Panc1 (cell line): ENCODE measurements around the gene BAHCC1. TPM values are rescaled to one million over a fixed set of nuclear protein-coding genes. Genes with fewer than 3 reads are reported as not detected.
"Not testable (repeated sequence)": the region's sequence is repeated elsewhere in the genome, so short reads cannot be mapped to it uniquely, and the experiment has no call there.

Source experiments
- ATAC-seq: fragments of 200-7000 bp; cut with Tn5 transposase; 2 replicates; pipeline ENCODE4 v1.9.1; 2020; ENCODE audit warnings: mild to moderate bottlenecking, moderate library complexity
- BruUV-seq: library from RNA; stranded (reverse); fragments of 400-500 nt; replicated peaks from 2 replicates; lab custom pipeline; 2021; lab: Mats Ljungman, UMichigan
- CTCF ChIA-PET: fragments of 300-600 bp; sonication (Branson Sonifier 250); formaldehyde crosslinking; loops from one replicate; lab custom pipeline; 2022; ENCODE audit warnings: antibody characterized with exemption; lab: Charles Lee
- POLR2A ChIA-PET: fragments of 300-600 bp; sonication (Branson Sonifier 250); formaldehyde crosslinking; loops from one replicate; lab custom pipeline; 2022; ENCODE audit warnings: antibody characterized with exemption; lab: Charles Lee
- DNase-seq: peaks from one replicate; pipeline ENCODE4 v3.0.0-alpha.2; 2010; ENCODE audit warnings: low read depth, low spot score
- H3K27ac ChIP-seq: 2 replicates; pipeline ENCODE4 v1.5.1; 2011; ENCODE audit warnings: mild to moderate bottlenecking, low read length, inconsistent platforms
- H3K27me3 ChIP-seq: fragments of 200-500 bp; sonication (Bioruptor generic); 2 replicates; pipeline ENCODE4 v1.6.0; 2014; ENCODE audit warnings: low read length, inconsistent platforms; ENCODE audit not compliant: control insufficient read depth, insufficient read depth
- H3K36me3 ChIP-seq: fragments of 200-500 bp; sonication (Bioruptor generic); 2 replicates; pipeline ENCODE4 v1.5.1; 2014; ENCODE audit warnings: inconsistent platforms, mild to moderate bottlenecking, low read length, moderate library complexity; ENCODE audit not compliant: control insufficient read depth, insufficient read depth
- H3K4me1 ChIP-seq: 2 replicates; pipeline ENCODE4 v1.5.1; 2011; ENCODE audit warnings: inconsistent platforms, mild to moderate bottlenecking, low read length, moderate library complexity; ENCODE audit not compliant: control insufficient read depth, insufficient read depth
- H3K4me3 ChIP-seq, 2 experiments: 2 replicates each; pipeline ENCODE4 v1.5.1; 2011 to 2012; ENCODE audit warnings: low read depth in 2 of 2, low read length in 2 of 2, mild to moderate bottlenecking in 2 of 2, inconsistent platforms in 1 of 2, moderate library complexity in 1 of 2
- H3K9me3 ChIP-seq: fragments of 200-500 bp; sonication (Bioruptor generic); 2 replicates; pipeline ENCODE4 v1.5.1; 2014; ENCODE audit warnings: low read depth, mild to moderate bottlenecking, inconsistent platforms, low read length, moderate library complexity; ENCODE audit not compliant: control insufficient read depth, insufficient read depth
- POLR2AphosphoS5 ChIP-seq: IDR thresholded peaks from 2 replicates; pipeline ENCODE4 v1.6.1; 2012; ENCODE audit warnings: mild to moderate bottlenecking, low read depth, low read length, moderate library complexity
- SIN3A ChIP-seq: IDR thresholded peaks from 2 replicates; pipeline ENCODE4 v1.6.1; 2012; ENCODE audit warnings: low read depth, mild to moderate bottlenecking, low read length, moderate library complexity, borderline replicate concordance; ENCODE audit not compliant: insufficient read depth
- TCF7L2 ChIP-seq: IDR thresholded peaks from 2 replicates; pipeline ENCODE4 v1.6.1; 2011; ENCODE audit warnings: mild to moderate bottlenecking, low read depth, low read length, inconsistent platforms
- in situ Hi-C: cut with HindIII; loops from 2 replicates; pipeline ENCODE4 v1.10.0; 2016; ENCODE audit warnings: low sequenced_read_pairs, low pct_unique_long_range_greater_than_20kb
- intact Hi-C: fragments of 100-400 bp; cut with micrococcal nuclease; formaldehyde crosslinking; loops from one replicate; pipeline ENCODE4 v1.10.0; 2022; ENCODE audit not compliant: unreplicated experiment
- total RNA-seq: library from RNA; stranded (reverse); gene quantifications from one replicate; pipeline ENCODE4 v1.2.1, GENCODE V29; 2021; ENCODE audit not compliant: unreplicated experiment
- TF ChIP-seq, protein P1 (sequence below), 2 experiments: IDR thresholded peaks; 2 replicates each; pipeline ENCODE4 v1.6.1; 2011 to 2012; ENCODE audit warnings: low read depth in 2 of 2, control low read depth in 1 of 2, low read length in 1 of 2, mild to moderate bottlenecking in 1 of 2, moderate library complexity in 1 of 2; ENCODE audit not compliant: insufficient read depth in 1 of 2
- TF ChIP-seq, protein P2 (sequence below): fragments of 450-650 bp; IDR thresholded peaks from 2 replicates; pipeline ENCODE4 v1.5.1; 2017; ENCODE audit warnings: mild to moderate bottlenecking

BAHCC1 gene
- total RNA-seq, 1 experiment from 2014 or later = 77.4 TPM

GRCh38 chr17:81423698-81424071 lies 28.4 kb downstream of the BAHCC1 start:
- ChIA-PET POLR2A (no interaction called here), CTCF (no interaction called here)
- no peak for TF ChIP-seq TCF7L2
- TF ChIP-seq SIN3A = no peak
- TF ChIP-seq, protein P1, sequence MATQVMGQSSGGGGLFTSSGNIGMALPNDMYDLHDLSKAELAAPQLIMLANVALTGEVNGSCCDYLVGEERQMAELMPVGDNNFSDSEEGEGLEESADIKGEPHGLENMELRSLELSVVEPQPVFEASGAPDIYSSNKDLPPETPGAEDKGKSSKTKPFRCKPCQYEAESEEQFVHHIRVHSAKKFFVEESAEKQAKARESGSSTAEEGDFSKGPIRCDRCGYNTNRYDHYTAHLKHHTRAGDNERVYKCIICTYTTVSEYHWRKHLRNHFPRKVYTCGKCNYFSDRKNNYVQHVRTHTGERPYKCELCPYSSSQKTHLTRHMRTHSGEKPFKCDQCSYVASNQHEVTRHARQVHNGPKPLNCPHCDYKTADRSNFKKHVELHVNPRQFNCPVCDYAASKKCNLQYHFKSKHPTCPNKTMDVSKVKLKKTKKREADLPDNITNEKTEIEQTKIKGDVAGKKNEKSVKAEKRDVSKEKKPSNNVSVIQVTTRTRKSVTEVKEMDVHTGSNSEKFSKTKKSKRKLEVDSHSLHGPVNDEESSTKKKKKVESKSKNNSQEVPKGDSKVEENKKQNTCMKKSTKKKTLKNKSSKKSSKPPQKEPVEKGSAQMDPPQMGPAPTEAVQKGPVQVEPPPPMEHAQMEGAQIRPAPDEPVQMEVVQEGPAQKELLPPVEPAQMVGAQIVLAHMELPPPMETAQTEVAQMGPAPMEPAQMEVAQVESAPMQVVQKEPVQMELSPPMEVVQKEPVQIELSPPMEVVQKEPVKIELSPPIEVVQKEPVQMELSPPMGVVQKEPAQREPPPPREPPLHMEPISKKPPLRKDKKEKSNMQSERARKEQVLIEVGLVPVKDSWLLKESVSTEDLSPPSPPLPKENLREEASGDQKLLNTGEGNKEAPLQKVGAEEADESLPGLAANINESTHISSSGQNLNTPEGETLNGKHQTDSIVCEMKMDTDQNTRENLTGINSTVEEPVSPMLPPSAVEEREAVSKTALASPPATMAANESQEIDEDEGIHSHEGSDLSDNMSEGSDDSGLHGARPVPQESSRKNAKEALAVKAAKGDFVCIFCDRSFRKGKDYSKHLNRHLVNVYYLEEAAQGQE (IDR thresholded peaks at IDR 0.05; ENCODE audit: insufficient read depth in 1 of 2, low read depth in 2 of 2, low read length in 1 of 2) = no peak
- no peak for TF ChIP-seq POLR2AphosphoS5
- TF ChIP-seq, protein P2, sequence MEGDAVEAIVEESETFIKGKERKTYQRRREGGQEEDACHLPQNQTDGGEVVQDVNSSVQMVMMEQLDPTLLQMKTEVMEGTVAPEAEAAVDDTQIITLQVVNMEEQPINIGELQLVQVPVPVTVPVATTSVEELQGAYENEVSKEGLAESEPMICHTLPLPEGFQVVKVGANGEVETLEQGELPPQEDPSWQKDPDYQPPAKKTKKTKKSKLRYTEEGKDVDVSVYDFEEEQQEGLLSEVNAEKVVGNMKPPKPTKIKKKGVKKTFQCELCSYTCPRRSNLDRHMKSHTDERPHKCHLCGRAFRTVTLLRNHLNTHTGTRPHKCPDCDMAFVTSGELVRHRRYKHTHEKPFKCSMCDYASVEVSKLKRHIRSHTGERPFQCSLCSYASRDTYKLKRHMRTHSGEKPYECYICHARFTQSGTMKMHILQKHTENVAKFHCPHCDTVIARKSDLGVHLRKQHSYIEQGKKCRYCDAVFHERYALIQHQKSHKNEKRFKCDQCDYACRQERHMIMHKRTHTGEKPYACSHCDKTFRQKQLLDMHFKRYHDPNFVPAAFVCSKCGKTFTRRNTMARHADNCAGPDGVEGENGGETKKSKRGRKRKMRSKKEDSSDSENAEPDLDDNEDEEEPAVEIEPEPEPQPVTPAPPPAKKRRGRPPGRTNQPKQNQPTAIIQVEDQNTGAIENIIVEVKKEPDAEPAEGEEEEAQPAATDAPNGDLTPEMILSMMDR = no peak
- Histone ChIP-seq H3K9me3 (no peaks in the 10 kb centered on the region), H3K27ac (peak overlapping the region; percentile 84), H3K36me3 (no peaks in the 10 kb centered on the region), H3K4me3 (no peak overlapping the region), H3K4me1 (peaks cover 77% of the 10 kb centered on the region), H3K27me3 (no peaks in the 10 kb centered on the region)
- intact Hi-C loops = no loop called here
- in situ Hi-C loops = no loop called here
- no peak for ATAC-seq
- no TSS peak for BruUV-seq
- no peak for DNase-seq

DNA sequence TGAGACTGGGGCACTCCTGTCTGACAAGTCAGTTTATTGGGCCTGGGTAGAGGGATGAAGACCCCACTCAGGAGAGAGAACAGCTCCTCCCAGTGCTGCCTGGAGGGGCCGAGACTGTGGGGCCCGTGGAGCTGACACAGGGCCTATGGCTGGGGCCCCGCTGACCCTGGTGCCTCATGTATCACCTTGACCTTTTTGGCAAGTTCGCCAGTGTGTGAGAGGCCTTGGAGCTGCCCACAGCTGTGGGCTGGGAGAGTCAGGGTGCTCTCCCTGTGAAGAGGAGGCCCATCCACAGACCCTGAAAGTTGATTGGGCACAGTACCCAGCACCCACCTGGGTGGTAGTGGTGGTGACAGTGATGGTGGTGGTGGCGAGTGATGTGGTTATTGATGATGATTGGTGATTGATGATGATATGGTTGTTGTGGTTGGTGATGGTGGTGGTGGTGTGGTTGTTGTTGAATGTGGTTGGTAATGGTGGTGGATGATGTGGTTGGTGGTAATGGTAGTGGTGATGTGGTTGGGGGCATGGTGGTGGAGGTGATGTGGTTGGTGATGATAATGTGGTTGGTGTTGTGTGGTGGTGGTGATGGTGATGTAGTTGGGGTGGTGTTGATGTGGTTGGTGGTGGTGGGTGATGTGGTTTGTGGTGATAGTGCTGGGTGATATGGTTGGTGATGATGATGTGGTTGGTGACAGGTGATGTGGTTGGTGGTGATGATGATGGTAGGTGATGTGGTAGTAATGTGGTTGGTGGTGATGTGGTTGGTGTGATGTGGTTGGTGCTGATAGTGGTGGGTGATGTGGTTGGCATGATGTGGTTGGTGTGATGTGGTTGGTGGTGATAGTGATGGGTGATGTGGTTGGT lies 29.1 kb downstream of the BAHCC1 start:
- POLR2A ChIA-PET = no interaction called here

GRCh38 chr17:81425041-81425440 lies 29.8 kb downstream of the BAHCC1 start:
- H3K4me1 ChIP-seq = peaks cover 77% of the 10 kb centered on the region
- in situ Hi-C loops, BruUV-seq, H3K27me3 ChIP-seq, CTCF ChIA-PET, DNase-seq, POLR2A ChIA-PET, H3K27ac ChIP-seq, ATAC-seq, H3K9me3 ChIP-seq, H3K4me3 ChIP-seq, H3K36me3 ChIP-seq, intact Hi-C loops: not testable (repeated sequence)

More for the DNA sequence above, 29.1 kb downstream of the BAHCC1 start:
- Histone ChIP-seq H3K9me3 (no peaks in the 10 kb centered on the region), H3K36me3 (no peaks in the 10 kb centered on the region), H3K4me3 (no peak overlapping the region), H3K4me1 (peaks cover 77% of the 10 kb centered on the region), H3K27me3 (no peaks in the 10 kb centered on the region), H3K27ac (peak overlapping the region; percentile 84)
- intact Hi-C loops = no loop called here
- BruUV-seq = no TSS peak
- TF ChIP-seq, protein P2 = no peak
- DNase-seq (no peak), ATAC-seq (no peak)
- CTCF ChIA-PET = no interaction called here
- in situ Hi-C loops = no loop called here

GRCh38 chr17:81425716-81426392 lies 30.6 kb downstream of the BAHCC1 start:
- intact Hi-C loops, POLR2A ChIA-PET, DNase-seq, in situ Hi-C loops, H3K4me3 ChIP-seq, ATAC-seq, H3K36me3 ChIP-seq, CTCF ChIA-PET, H3K27me3 ChIP-seq, H3K27ac ChIP-seq, H3K9me3 ChIP-seq, BruUV-seq: not testable (repeated sequence)
- H3K4me1 ChIP-seq = peaks cover 76% of the 10 kb centered on the region
